WERI-Rb-1 (cell line): ENCODE measurements around the gene DLGAP4.
A peak's percentile ranks its signal among the peaks of the same experiment; 100 is the strongest.

Experiments used
- DNase-seq: peaks from one replicate; pipeline ENCODE4 v3.0.0-alpha.2; 2020
- H3K27ac ChIP-seq: fragments of 250-450 bp; sonication (Bioruptor Pico); 2 replicates; pipeline ENCODE4 v1.5.1; 2020; ENCODE audit warnings: mild to moderate bottlenecking, moderate library complexity
- H3K27me3 ChIP-seq: fragments of 250-450 bp; sonication (Bioruptor Pico); 2 replicates; pipeline ENCODE4 v1.5.1; 2021; ENCODE audit warnings: mild to moderate bottlenecking, low read depth, moderate library complexity; ENCODE audit not compliant: insufficient read depth, severe bottlenecking
- H3K36me3 ChIP-seq: fragments of 250-450 bp; sonication (Bioruptor Pico); 2 replicates; pipeline ENCODE4 v1.5.1; 2020; ENCODE audit warnings: mild to moderate bottlenecking, moderate library complexity
- H3K4me3 ChIP-seq: 2 replicates; pipeline ENCODE4 v1.5.1; 2011; ENCODE audit warnings: low read depth, mild to moderate bottlenecking, control low read depth, low read length
- H3K9me3 ChIP-seq: fragments of 250-450 bp; sonication (Bioruptor Pico); 2 replicates; pipeline ENCODE4 v1.5.1; 2021; ENCODE audit warnings: mild to moderate bottlenecking, moderate library complexity; ENCODE audit not compliant: severe bottlenecking
- TF ChIP-seq, protein P1 (sequence below): IDR thresholded peaks from 2 replicates; pipeline ENCODE4 v1.5.1; 2011; ENCODE audit warnings: low read depth, mild to moderate bottlenecking, control low read depth, inconsistent platforms, low read length

DLGAP4 gene

DNA sequence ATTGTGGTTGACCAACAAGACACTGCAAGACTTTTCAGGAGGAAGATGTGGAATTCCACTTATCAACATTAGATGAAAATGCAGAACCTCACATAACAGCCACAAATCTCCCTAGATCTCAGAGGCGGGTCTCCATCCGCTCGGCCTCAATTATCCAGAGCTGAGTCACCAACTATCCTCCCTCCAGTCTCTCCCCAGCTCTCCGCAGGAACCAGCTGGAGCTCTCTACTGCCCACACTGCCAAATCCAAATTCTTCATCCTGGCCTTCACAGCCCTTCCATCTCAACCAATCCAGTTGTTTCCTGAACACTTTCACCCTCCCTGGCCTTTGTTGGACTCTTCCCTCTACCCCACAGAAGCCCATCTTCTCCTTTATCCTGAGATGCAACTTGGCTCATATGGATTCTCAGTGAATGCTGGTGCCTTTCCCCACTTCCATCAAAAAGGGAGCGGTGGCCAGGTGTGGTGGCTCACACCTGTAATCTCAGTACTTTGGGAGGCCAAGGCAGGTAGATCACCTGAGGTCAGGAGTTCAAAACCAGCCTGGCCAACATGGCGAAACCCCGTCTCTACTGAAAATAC, 263.8 kb downstream of the DLGAP4 start:
- H3K36me3 ChIP-seq, result no peaks in the 10 kb centered on the region
- H3K4me3 ChIP-seq, result no peak overlapping the region
- H3K9me3 ChIP-seq, result peaks cover 2% of the 10 kb centered on the region
- H3K27ac ChIP-seq, result no peak overlapping the region
- TF ChIP-seq, protein P1, sequence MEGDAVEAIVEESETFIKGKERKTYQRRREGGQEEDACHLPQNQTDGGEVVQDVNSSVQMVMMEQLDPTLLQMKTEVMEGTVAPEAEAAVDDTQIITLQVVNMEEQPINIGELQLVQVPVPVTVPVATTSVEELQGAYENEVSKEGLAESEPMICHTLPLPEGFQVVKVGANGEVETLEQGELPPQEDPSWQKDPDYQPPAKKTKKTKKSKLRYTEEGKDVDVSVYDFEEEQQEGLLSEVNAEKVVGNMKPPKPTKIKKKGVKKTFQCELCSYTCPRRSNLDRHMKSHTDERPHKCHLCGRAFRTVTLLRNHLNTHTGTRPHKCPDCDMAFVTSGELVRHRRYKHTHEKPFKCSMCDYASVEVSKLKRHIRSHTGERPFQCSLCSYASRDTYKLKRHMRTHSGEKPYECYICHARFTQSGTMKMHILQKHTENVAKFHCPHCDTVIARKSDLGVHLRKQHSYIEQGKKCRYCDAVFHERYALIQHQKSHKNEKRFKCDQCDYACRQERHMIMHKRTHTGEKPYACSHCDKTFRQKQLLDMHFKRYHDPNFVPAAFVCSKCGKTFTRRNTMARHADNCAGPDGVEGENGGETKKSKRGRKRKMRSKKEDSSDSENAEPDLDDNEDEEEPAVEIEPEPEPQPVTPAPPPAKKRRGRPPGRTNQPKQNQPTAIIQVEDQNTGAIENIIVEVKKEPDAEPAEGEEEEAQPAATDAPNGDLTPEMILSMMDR, result no peak
- DNase-seq, result no peak
- H3K27me3 ChIP-seq, result no peaks in the 10 kb centered on the region

DNA sequence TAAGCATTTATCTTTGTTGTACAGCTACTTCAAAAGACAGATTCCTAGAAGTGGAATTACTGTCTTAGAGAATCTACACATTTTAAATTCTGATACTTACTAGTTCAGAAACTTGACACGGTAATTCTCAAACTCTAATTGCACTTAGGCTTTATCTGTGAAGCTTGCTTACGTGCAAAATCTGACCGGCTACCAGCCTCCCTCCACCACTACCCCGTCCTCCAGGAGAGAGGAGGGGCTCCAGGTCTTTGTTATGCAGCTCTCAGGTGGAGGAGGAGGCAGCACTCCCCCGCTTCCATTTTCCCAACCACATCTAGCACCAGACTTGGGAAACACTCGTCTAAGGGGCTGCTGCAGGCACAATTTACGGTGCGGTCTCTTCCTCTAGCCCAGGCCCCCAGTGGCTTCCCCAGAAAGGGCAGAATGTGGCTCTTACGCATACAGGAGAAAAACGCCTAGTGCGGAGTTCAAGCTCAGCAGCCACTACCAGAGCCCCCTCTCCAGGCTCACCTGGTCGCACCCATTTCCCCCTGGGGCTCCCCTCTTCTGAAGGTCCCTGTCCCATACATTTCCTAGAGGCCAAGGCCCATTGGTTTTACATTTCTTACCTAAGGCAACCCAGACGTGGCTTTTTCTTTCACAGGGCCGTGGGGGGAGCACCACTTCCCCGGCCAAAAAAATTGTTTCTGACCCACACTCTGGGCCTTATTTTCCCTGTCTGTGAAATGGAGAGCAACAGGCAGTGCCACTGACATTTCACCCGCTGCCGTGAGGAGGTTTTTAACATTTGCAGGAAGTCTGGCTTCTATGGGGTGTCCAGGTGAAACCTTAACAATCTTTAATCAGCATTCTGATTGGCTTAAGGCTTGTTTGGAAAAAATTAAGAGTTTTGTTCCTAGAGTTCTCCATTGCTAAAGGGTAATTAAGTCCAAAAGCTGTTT, 265.7 kb downstream of the DLGAP4 start:
- TF ChIP-seq, protein P1, result no peak
- Histone ChIP-seq H3K36me3 (no peaks in the 10 kb centered on the region; the same call in 1 of the 2 replicates), H3K9me3 (no peaks in the 10 kb centered on the region), H3K27ac (no peak overlapping the region), H3K4me3 (no peak overlapping the region), H3K27me3 (no peaks in the 10 kb centered on the region)
- DNase-seq, result no peak

- no peak for DNase-seq
Observed at GRCh38 chr20:36572701-36573102, 266.6 kb downstream of the DLGAP4 start.

DNA sequence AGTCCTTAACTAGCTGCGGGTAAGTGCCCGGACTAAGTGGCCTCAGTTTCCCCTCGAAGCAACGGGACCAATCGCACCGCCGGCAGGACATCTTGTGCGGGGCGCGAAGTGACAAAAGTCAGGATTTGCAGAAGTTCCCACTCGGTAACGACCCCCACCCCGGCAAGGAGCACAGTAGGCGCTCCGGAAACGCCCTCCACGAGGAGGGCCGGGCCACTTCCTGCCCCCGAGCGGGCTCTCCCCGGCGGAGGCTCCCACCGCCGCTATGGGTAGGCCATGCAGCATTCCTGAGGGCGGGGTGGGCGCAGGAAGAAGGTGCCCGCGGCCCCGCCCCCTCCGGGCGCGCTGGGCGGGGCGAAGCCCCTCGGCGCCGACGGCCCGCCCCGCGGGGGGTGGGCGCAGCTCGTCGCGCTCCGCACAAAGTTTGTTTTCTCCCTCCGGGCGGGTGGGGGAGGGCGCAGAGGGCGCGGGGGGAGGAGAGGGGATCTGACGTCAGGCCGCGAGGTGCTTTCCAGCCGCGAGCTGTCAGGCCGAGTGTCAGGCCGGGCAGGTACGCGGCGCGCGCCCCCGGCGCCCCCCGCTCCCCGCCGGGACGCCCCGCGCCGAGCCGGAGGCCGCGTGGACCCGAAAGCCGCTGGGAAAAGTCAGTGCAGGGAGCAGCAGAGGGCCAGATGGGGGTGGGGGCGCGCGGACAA, 267.1 kb downstream of the DLGAP4 start, which contains the start of gene TGIF2:
Gene TGIF2, plus strand, starts transcription at position 495 of the 695 bp plus-strand sequence. CDS start 5,178 bp downstream, outside the sequence.
- no peaks in the 10 kb centered on the region; the same call in 1 of the 2 replicates for H3K36me3 ChIP-seq
- TF ChIP-seq, protein P1, result no peak
- peak within 1 kb of the TSS; percentile 87 for H3K27ac ChIP-seq
- DNase-seq, result peak; percentile 80
- peak within 1 kb of the TSS; percentile 94 for H3K4me3 ChIP-seq
- no peaks in the 10 kb centered on the region for H3K9me3 ChIP-seq
- no peaks in the 10 kb centered on the region for H3K27me3 ChIP-seq

More at GRCh38 chr20:36572701-36573102, 266.6 kb downstream of the DLGAP4 start:
- Histone ChIP-seq H3K27me3 (no peaks in the 10 kb centered on the region), H3K4me3 (no peak overlapping the region), H3K27ac (no peak overlapping the region), H3K36me3 (no peaks in the 10 kb centered on the region; the same call in 1 of the 2 replicates), H3K9me3 (no peaks in the 10 kb centered on the region)
- TF ChIP-seq, protein P1, result no peak

GRCh38 chr20:36573798-36574365, 267.7 kb downstream of the DLGAP4 start:
- H3K4me3 ChIP-seq, result peak overlapping the region; percentile 94
- H3K27me3 ChIP-seq, result no peaks in the 10 kb centered on the region
- peak overlapping the region; percentile 87 for H3K27ac ChIP-seq
- H3K36me3 ChIP-seq, result peaks cover 5% of the 10 kb centered on the region
- DNase-seq, result peak; percentile 40
- TF ChIP-seq, protein P1, result no peak
- H3K9me3 ChIP-seq, result no peaks in the 10 kb centered on the region
